ENCODE results near the gene PDCD2.

DNA sequence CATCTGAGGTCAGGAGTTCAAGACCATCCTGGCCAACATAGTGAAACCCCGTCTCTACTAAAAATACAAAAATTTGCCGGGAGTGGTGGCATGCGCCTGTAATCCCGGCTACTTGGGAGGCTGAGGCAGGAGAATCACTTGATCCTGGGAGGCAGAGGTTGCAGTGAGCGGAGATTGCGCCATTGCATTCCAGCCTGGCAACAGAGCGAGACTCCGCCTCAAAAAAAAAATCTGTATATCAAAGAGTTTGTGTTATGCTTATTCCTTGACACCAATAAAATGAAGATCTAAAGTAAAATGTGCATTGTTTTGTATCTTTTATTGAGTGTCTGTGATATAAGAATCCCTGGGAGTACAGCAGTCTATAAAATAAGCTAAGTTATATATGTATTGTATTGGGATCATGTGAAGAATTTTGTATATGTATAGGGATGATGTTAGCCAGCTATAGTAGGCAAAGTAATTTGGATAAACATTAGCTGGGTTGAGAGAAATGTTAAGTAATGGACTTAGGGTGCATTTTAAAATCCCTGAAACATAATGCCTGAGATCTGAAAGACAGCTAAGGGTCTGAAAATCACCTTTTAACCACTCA lies 19.4 kb downstream of the PDCD2 start:
- TF ChIP-seq L3MBTL2 (conservative IDR thresholded peaks at IDR 0.05) (no peak), BHLHE40 (IDR thresholded peaks at IDR 0.05; ENCODE audit: borderline replicate concordance) (no peak), SUZ12 (IDR thresholded peaks at IDR 0.05) (no peak), SP1 (IDR thresholded peaks at IDR 0.05) (no peak), TARDBP (IDR thresholded peaks at IDR 0.05) (no peak), ELF4 (IDR thresholded peaks at IDR 0.05) (no peak), ZNF384 (IDR thresholded peaks at IDR 0.05) (no peak), FOXA1 (IDR thresholded peaks at IDR 0.05) (no peak)

All from HEK293T (cell line).